Type B pancreatic cell (in vitro differentiated cells): ENCODE measurements around the gene RAN. TPM values are rescaled to one million over a fixed set of nuclear protein-coding genes. Genes with fewer than 3 reads are reported as not detected.

Experiments used
- DNase-seq: peaks from one replicate; pipeline ENCODE4 v3.0.0; 2021; ENCODE audit warnings: mixed read lengths; ENCODE audit not compliant: unreplicated experiment; ENCODE audit errors: extremely low spot score
- H3K27ac Mint-ChIP-seq: 2 replicates; pipeline ENCODE4 v1.8.0; 2021; ENCODE audit warnings: mild to moderate bottlenecking, mixed read lengths
- H3K27me3 Mint-ChIP-seq: 2 replicates; pipeline ENCODE4 v1.8.0; 2021; ENCODE audit warnings: mixed read lengths
- H3K36me3 Mint-ChIP-seq: 2 replicates; pipeline ENCODE4 v1.8.0; 2021; ENCODE audit warnings: mixed read lengths
- H3K4me1 Mint-ChIP-seq: one replicate; pipeline ENCODE4 v1.8.0; 2021; ENCODE audit warnings: mixed read lengths; ENCODE audit not compliant: unreplicated experiment
- H3K4me3 Mint-ChIP-seq: 2 replicates; pipeline ENCODE4 v1.8.0; 2021; ENCODE audit warnings: mild to moderate bottlenecking, mixed read lengths
- H3K9me3 Mint-ChIP-seq: 2 replicates; pipeline ENCODE4 v1.8.0; 2021; ENCODE audit warnings: mixed read lengths
- CTCF ChIP-seq: fragments of 200-600 bp; sonication (generic); conservative IDR thresholded peaks from 2 replicates; pipeline ENCODE4 v1.5.0; 2021; ENCODE audit warnings: antibody characterized with exemption, mild to moderate bottlenecking
- total RNA-seq: library from RNA; stranded (reverse); gene quantifications from 2 replicates; pipeline ENCODE4 v1.2.1, GENCODE V29; 2021; ENCODE audit warnings: low replicate concordance

Gene RAN
- total RNA-seq, 1 donor from 2014 or later: 984 TPM

DNA sequence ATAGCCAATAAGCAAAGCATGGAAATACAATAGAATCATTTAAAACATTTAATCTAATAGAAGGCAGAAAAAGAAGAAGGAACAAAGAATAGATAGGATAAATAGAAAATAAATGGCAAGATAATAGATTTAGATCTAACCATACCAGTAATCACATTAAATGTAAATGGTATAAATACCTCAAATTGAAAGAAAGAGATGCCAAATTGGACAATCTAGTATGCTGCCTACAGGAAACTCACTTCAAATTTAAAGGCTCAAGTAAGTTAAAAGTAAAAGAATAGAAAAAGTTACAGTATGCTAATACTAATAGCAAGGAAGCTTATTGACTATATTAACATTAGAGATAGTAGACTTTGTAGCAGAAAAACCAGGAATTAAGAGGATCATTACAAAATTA lies 40.1 kb downstream of the RAN start:
- Mint-ChIP-seq H3K27ac (no peak overlapping the region), H3K27me3 (peaks cover 15% of the 10 kb centered on the region), H3K36me3 (no peaks in the 10 kb centered on the region), H3K9me3 (peaks cover 11% of the 10 kb centered on the region), H3K4me1 (peaks cover 11% of the 10 kb centered on the region), H3K4me3 (no peak overlapping the region)
- no peak for TF ChIP-seq CTCF
- DNase-seq: no peak

- Mint-ChIP-seq H3K27ac (peak overlapping the region; percentile 33), H3K4me3 (peak overlapping the region; percentile 86), H3K36me3 (no peaks in the 10 kb centered on the region), H3K9me3 (peaks cover 7% of the 10 kb centered on the region), H3K27me3 (peaks cover 18% of the 10 kb centered on the region), H3K4me1 (peaks cover 12% of the 10 kb centered on the region)
- no peak for DNase-seq
- peak; percentile 97 for TF ChIP-seq CTCF
These were observed 44.5 kb downstream of the RAN start for GRCh38 chr12:130916241-130916911.

DNA sequence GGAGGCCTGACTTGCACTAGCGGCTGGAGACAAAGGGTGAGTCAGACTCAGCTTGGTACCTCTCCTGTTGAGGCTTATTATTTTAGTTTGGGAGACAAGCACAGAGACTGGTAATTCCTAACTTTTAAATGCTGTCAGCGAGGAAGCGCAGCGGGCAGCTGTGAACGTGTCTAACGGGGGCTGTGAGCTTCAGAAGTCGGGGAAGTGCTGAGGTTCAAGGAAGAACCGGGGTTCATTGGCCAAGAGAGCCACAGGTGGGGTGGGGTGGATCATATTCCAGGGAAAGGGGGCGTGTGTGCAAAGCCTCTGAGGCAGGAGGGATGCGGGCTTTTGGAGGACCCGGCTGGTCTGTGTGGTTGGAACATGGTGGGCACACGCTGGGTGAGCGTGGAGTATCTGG lies 45.7 kb downstream of the RAN start:
- H3K27me3 Mint-ChIP-seq: peaks cover 26% of the 10 kb centered on the region
- DNase-seq: no peak
- peaks cover 18% of the 10 kb centered on the region for H3K4me1 Mint-ChIP-seq
- no peak overlapping the region for H3K27ac Mint-ChIP-seq
- TF ChIP-seq CTCF: no peak
- H3K4me3 Mint-ChIP-seq: no peak overlapping the region
- H3K9me3 Mint-ChIP-seq: no peaks in the 10 kb centered on the region
- H3K36me3 Mint-ChIP-seq: no peaks in the 10 kb centered on the region

- no peaks in the 10 kb centered on the region for H3K36me3 Mint-ChIP-seq
- DNase-seq: no peak
- peaks cover 24% of the 10 kb centered on the region for H3K4me1 Mint-ChIP-seq
- TF ChIP-seq CTCF: no peak
- no peaks in the 10 kb centered on the region for H3K9me3 Mint-ChIP-seq
- peaks cover 26% of the 10 kb centered on the region for H3K27me3 Mint-ChIP-seq
- no peak overlapping the region for H3K27ac Mint-ChIP-seq
- H3K4me3 Mint-ChIP-seq: no peak overlapping the region
These were observed 47.2 kb downstream of the RAN start for GRCh38 chr12:130919086-130919485.

DNA sequence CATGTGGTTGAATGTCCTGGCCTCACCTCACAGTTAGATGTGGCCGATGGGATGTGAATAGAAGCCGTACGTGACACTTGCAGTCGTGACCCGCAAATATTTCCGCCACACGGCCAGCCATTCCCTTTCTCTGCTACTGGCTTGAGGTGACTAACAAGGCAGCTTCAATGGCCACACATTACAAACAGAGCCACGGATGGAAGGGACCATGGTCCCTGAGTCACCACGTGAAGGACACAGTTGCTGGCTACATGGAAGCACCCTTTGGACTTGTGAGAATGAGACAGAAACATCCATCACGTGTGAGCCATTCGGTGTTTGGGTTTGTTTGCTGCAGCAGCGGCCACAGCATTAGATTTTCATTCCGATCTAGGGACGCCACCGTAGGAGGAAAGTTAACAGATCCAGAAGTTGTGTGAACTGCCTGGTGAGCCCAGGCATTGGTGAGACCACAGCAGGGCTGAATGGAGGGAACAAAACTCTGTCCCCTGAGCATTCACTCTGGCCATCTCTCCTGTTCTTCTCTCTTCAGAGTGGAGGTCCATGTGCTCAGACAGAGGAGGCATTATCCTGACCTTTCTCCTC lies 48.3 kb downstream of the RAN start:
- no peaks in the 10 kb centered on the region for H3K9me3 Mint-ChIP-seq
- no peak overlapping the region for H3K4me3 Mint-ChIP-seq
- no peak for TF ChIP-seq CTCF
- H3K36me3 Mint-ChIP-seq: no peaks in the 10 kb centered on the region
- DNase-seq: no peak
- peaks cover 21% of the 10 kb centered on the region for H3K27me3 Mint-ChIP-seq
- H3K4me1 Mint-ChIP-seq: peaks cover 25% of the 10 kb centered on the region
- no peak overlapping the region for H3K27ac Mint-ChIP-seq
